Endothelial cell (in vitro differentiated cells): Measurements from ENCODE around the gene ST3GAL5. TPM values are rescaled to one million over a fixed set of nuclear protein-coding genes. Genes with fewer than 3 reads are reported as not detected.
"Not testable (repeated sequence)": the region's sequence is repeated elsewhere in the genome, so short reads cannot be mapped to it uniquely, and the experiment has no call there.

Experiments used
- DNase-seq: peaks from one replicate; pipeline ENCODE4 v3.0.0; 2021; ENCODE audit warnings: low spot score
- H3K27ac Mint-ChIP-seq: one replicate; pipeline ENCODE4 v1.8.0; 2021; ENCODE audit warnings: mixed read lengths, inconsistent platforms; ENCODE audit not compliant: unreplicated experiment
- H3K27me3 Mint-ChIP-seq: one replicate; pipeline ENCODE4 v1.8.0; 2021; ENCODE audit warnings: mild to moderate bottlenecking, moderate library complexity, mixed read lengths, inconsistent platforms; ENCODE audit not compliant: unreplicated experiment
- H3K36me3 Mint-ChIP-seq: one replicate; pipeline ENCODE4 v1.8.0; 2021; ENCODE audit warnings: mild to moderate bottlenecking, low read depth, mixed read lengths, inconsistent platforms; ENCODE audit not compliant: unreplicated experiment
- H3K4me1 Mint-ChIP-seq: one replicate; pipeline ENCODE4 v1.8.0; 2021; ENCODE audit warnings: mild to moderate bottlenecking, mixed read lengths, inconsistent platforms; ENCODE audit not compliant: unreplicated experiment
- H3K4me3 Mint-ChIP-seq: one replicate; pipeline ENCODE4 v1.8.0; 2021; ENCODE audit warnings: mild to moderate bottlenecking, mixed read lengths, inconsistent platforms; ENCODE audit not compliant: unreplicated experiment
- H3K9me3 Mint-ChIP-seq: one replicate; pipeline ENCODE4 v1.8.0; 2021; ENCODE audit warnings: mixed read lengths, inconsistent platforms; ENCODE audit not compliant: unreplicated experiment
- CTCF ChIP-seq: fragments of 200-600 bp; sonication (generic); IDR thresholded peaks from one replicate; pipeline ENCODE4 v1.5.0; 2021; ENCODE audit warnings: antibody characterized with exemption; ENCODE audit not compliant: unreplicated experiment
- total RNA-seq: library from RNA; stranded (reverse); fragmentation: NEBNext Ultra II Directional; extraction: Animal tissue kit (Norgen Biotek cat#: 25700); gene quantifications from one replicate; pipeline ENCODE4 v1.2.1, GENCODE V29; 2021; ENCODE audit not compliant: unreplicated experiment

The ST3GAL5 gene
- total RNA-seq, 1 donor from 2014 or later: 49.8 TPM

- Mint-ChIP-seq H3K27ac (no peak overlapping the region), H3K4me3 (peak overlapping the region; percentile 39), H3K36me3 (peaks cover 41% of the 10 kb centered on the region), H3K9me3 (no peaks in the 10 kb centered on the region), H3K4me1 (no peaks in the 10 kb centered on the region), H3K27me3 (peaks cover 4% of the 10 kb centered on the region)
- TF ChIP-seq CTCF: no peak
- no peak for DNase-seq
Measured at GRCh38 chr2:85838641-85839040, 50.1 kb downstream of the ST3GAL5 start.

- H3K4me1 Mint-ChIP-seq: no peaks in the 10 kb centered on the region
- TF ChIP-seq CTCF: no peak
- no peak for DNase-seq
- no peaks in the 10 kb centered on the region for H3K9me3 Mint-ChIP-seq
- H3K4me3 Mint-ChIP-seq: peak overlapping the region; percentile 39
- peaks cover 36% of the 10 kb centered on the region for H3K36me3 Mint-ChIP-seq
- peaks cover 4% of the 10 kb centered on the region for H3K27me3 Mint-ChIP-seq
- H3K27ac Mint-ChIP-seq: no peak overlapping the region
Measured at GRCh38 chr2:85838181-85838580, 50.6 kb downstream of the ST3GAL5 start.

- TF ChIP-seq CTCF: no peak
- Mint-ChIP-seq H3K27me3 (peaks cover 5% of the 10 kb centered on the region), H3K27ac (no peak overlapping the region), H3K4me1 (peaks cover 5% of the 10 kb centered on the region), H3K9me3 (no peaks in the 10 kb centered on the region), H3K4me3 (no peak overlapping the region), H3K36me3 (peaks cover 13% of the 10 kb centered on the region)
- no peak for DNase-seq
Measured at GRCh38 chr2:85834466-85834865, 54.3 kb downstream of the ST3GAL5 start.

- no peaks in the 10 kb centered on the region for H3K36me3 Mint-ChIP-seq
Measured at GRCh38 chr2:85831735-85832134, 57.1 kb downstream of the ST3GAL5 start.

GRCh38 chr2:85830645-85831044 lies 58.1 kb downstream of the ST3GAL5 start:
- Mint-ChIP-seq H3K27ac (no peak overlapping the region), H3K27me3 (peaks cover 3% of the 10 kb centered on the region), H3K9me3 (no peaks in the 10 kb centered on the region), H3K4me1 (peaks cover 19% of the 10 kb centered on the region), H3K4me3 (no peak overlapping the region), H3K36me3 (no peaks in the 10 kb centered on the region)
- TF ChIP-seq CTCF: no peak
- no peak for DNase-seq

More at GRCh38 chr2:85831735-85832134, 57.1 kb downstream of the ST3GAL5 start:
- H3K4me3 Mint-ChIP-seq: no peak overlapping the region
- no peak overlapping the region for H3K27ac Mint-ChIP-seq
- TF ChIP-seq CTCF: no peak
- H3K4me1 Mint-ChIP-seq: peaks cover 19% of the 10 kb centered on the region
- no peaks in the 10 kb centered on the region for H3K9me3 Mint-ChIP-seq
- no peak for DNase-seq
- peaks cover 3% of the 10 kb centered on the region for H3K27me3 Mint-ChIP-seq

GRCh38 chr2:85829394-85829793 lies 59.4 kb downstream of the ST3GAL5 start:
- not testable (repeated sequence) for H3K36me3 Mint-ChIP-seq, H3K27ac Mint-ChIP-seq, H3K4me3 Mint-ChIP-seq, DNase-seq, H3K9me3 Mint-ChIP-seq, H3K27me3 Mint-ChIP-seq
- H3K4me1 Mint-ChIP-seq: peaks cover 19% of the 10 kb centered on the region
